Kidney capillary endothelial cell (primary cell): Measurements from ENCODE around the gene PKD1L1.
"Not testable (repeated sequence)": the region's sequence is repeated elsewhere in the genome, so short reads cannot be mapped to it uniquely, and the experiment has no call there.

Source experiments
- DNase-seq: peaks from one replicate; pipeline ENCODE4 v3.0.0-alpha.2; 2018; ENCODE audit warnings: low spot score

The PKD1L1 gene

GRCh38 chr7:47962262-47962661 lies 14.0 kb upstream of the PKD1L1 start:
- DNase-seq = no peak

- no peak for DNase-seq
Observed at GRCh38 chr7:47957156-47957555, 8.9 kb upstream of the PKD1L1 start.

- no peak for DNase-seq
Observed at GRCh38 chr7:47956220-47956619, 8.0 kb upstream of the PKD1L1 start.

GRCh38 chr7:47954231-47954911 lies 6.1 kb upstream of the PKD1L1 start:
- no peak for DNase-seq

GRCh38 chr7:47953822-47954221 lies 5.6 kb upstream of the PKD1L1 start:
- no peak for DNase-seq

- no peak for DNase-seq
Observed at GRCh38 chr7:47952224-47952623, 4.0 kb upstream of the PKD1L1 start.

GRCh38 chr7:47951374-47951773 lies 3.1 kb upstream of the PKD1L1 start:
- no peak for DNase-seq

- DNase-seq = peak; percentile 27
Observed at GRCh38 chr7:47950714-47951113, 2.4 kb upstream of the PKD1L1 start.

GRCh38 chr7:47949703-47950102 lies 1.4 kb upstream of the PKD1L1 start:
- no peak for DNase-seq

- DNase-seq = no peak
Observed at GRCh38 chr7:47947355-47947749, 914 bp downstream of the PKD1L1 start.

- peak; percentile 30 for DNase-seq
Observed at GRCh38 chr7:47946581-47947354, 1.5 kb downstream of the PKD1L1 start.

GRCh38 chr7:47945261-47946015 lies 2.8 kb downstream of the PKD1L1 start:
- DNase-seq = peak; percentile 82

- DNase-seq = no peak
Observed at GRCh38 chr7:47944536-47945260, 3.6 kb downstream of the PKD1L1 start.

GRCh38 chr7:47943676-47944474 lies 4.4 kb downstream of the PKD1L1 start:
- DNase-seq = peak; percentile 28

- DNase-seq = not testable (repeated sequence)
Observed at GRCh38 chr7:47942651-47943050, 5.6 kb downstream of the PKD1L1 start.

GRCh38 chr7:47942132-47942531 lies 6.1 kb downstream of the PKD1L1 start:
- DNase-seq = no peak

GRCh38 chr7:47941136-47941844 lies 7.0 kb downstream of the PKD1L1 start:
- DNase-seq = peak; percentile 94

- DNase-seq = peak; percentile 56
Observed at GRCh38 chr7:47940088-47941013, 7.9 kb downstream of the PKD1L1 start.

GRCh38 chr7:47939425-47940036 lies 8.7 kb downstream of the PKD1L1 start:
- no peak for DNase-seq
